GM18870 (cell line): ENCODE data around the gene LPIN3.

Experiments used
- ATAC-seq: cut with Tn5 transposase; IDR thresholded peaks from one replicate; pipeline ENCODE4 v1.9.1; 2021; ENCODE audit warnings: moderate library complexity; ENCODE audit not compliant: unreplicated experiment

LPIN3 gene

GRCh38 chr20:41392295-41392694, 51.7 kb downstream of the LPIN3 start:
- no peak for ATAC-seq

DNA sequence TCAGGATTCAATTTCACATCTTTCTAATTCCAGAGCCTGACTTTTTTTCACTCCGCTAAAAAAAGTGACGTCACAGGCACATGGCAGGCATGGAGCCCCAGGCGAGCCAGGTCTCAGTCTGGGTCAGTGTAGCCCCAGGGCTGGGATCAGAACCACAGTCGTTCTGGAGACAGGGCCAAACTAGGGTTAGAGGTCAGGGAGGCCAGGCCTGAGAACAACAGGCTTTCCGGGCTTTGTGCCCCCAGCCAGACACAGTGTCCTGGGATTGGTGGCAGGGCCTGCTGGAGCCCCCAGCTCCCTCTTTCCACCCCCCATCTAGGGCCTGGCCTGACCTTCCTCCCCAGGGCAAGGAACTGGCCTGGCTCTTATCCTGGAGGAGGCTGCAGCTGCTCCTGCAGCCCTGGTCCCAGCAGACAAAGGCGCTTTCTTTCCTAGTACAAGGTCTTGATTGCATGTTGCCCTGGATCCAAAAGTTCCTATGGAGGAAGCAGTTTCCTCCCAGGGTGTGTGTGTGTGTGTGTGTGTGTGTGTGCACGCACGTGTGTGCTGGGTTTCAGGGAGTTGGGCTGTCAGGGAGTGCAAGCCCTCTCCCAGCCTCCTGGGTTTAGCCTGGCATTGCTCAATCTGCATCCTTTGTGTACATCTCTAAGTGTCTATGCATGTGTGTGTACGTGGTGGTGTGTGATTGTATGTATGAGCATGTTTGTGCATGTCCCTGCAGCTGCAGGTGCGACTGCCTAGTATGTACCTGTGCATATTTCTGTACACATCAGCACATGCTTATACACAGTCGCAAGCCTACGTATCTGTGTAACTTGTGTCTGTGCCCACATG, 52.5 kb downstream of the LPIN3 start:
- no peak for ATAC-seq

GRCh38 chr20:41393705-41394066, 53.1 kb downstream of the LPIN3 start:
- no peak for ATAC-seq

DNA sequence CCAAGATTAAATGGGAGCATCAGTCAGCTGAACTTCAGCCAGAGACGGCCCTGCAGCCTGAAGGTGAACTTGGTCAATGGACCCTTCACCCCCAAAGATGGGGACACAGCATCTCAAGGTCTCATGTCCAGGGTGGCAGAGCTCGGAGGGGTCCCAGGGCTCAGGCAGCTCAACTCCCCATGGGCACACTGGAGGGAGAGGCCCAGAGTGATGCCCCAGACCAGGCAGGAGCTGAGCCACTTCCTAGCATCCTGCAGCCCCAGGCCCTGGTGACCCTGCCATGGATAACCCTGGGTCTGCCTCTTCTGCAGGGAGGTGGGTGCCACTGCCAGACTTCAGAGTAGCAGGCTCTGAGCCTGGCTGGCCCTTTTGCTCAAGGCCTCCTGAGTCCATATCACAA, 53.5 kb downstream of the LPIN3 start:
- no peak for ATAC-seq

- ATAC-seq, result no peak
Observed at GRCh38 chr20:41394931-41395666, 54.5 kb downstream of the LPIN3 start.

- ATAC-seq, result no peak
Observed at GRCh38 chr20:41395667-41396664, 55.3 kb downstream of the LPIN3 start.

GRCh38 chr20:41398408-41398807, 57.8 kb downstream of the LPIN3 start:
- no peak for ATAC-seq

- no peak for ATAC-seq
Observed at GRCh38 chr20:41403604-41404003, 63.0 kb downstream of the LPIN3 start.

GRCh38 chr20:41405436-41405835, 64.8 kb downstream of the LPIN3 start:
- no peak for ATAC-seq

DNA sequence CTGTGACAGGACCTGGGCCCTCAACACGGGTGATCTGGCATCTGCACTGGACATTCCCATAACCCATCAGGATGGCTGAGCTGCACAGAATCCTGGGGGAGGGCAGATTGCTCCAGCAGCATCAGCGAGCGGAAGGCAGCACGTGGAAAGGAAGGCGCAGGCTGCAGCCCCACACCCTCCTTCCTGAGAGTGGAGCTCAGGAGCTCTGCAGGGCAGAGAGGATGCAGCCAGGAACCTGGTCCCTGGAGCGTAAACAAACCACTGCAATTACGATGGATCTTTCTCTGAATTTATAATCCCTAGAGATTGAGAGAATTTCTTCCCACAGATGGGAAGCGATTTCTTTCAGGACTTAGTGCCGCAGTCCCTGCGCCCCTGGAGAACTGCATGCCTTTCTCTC, 65.7 kb downstream of the LPIN3 start:
- ATAC-seq, result no peak

- ATAC-seq, result no peak
Observed at GRCh38 chr20:41406896-41407444, 66.3 kb downstream of the LPIN3 start.

DNA sequence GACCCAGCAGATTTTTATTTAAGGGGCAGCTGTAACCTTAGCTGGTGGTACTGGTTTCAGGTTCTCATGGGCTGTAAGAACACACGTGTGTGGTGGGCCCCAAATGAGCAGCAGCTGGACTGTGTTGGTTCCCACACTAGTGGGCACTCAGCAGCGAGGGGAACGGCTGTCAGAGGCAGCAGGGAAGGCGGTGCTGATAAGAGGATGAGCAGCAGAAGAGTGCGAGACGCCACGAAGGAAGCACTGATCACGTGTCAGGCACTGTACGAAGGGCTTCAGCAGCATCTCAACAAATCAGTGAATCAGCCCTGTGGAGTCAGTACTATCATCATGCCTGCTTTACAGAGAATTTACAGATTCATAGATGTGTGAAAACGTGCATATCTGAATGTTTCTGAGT, 67.0 kb downstream of the LPIN3 start:
- no peak for ATAC-seq

DNA sequence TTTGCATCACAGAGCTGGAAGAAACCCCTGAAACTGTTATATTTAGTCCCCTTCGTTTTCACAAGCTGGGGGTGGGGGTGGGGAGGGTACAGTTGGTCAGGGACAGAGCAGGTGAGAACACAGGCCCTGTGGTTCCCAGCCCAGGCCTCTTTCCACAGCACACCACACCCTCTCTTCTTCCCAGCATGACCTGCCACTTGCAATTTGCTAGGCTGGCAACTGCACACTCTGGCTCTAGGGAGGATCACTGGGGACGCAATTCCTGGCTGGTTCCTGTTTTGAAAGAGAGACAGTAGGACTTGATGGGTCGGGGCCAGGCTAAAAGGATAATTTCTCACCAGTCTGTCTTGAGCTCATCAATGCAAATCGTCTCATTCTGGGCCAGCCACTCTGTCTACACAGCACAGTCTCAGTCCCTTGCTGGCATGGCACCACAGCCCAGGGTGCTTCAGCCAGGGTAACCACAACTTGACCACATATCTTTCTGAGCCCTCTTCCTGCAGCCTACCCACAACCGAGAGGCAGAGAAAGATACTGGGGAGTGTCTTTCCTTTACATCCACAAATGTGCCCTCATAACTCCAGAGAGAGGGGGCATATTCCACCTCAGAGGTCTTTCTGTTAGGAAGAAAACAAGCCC, 67.7 kb downstream of the LPIN3 start:
- no peak for ATAC-seq

- ATAC-seq, result no peak
Observed at GRCh38 chr20:41408986-41409385, 68.4 kb downstream of the LPIN3 start.
